Adrenal gland (tissue), 5 donors: Measurements from ENCODE around the gene FKTN.

Experiments used
- POLR2A ChIP-seq, 2 donors: fragments of 450-650 bp; IDR thresholded peaks; one replicate each; pipeline ENCODE4 v1.6.1; 2017; ENCODE audit warnings: antibody characterized with exemption in 2 of 2, mild to moderate bottlenecking in 2 of 2, moderate library complexity in 1 of 2
- TF ChIP-seq, protein P1 (sequence below), 6 experiments: fragments of 450-650 bp in 4 of 6; fragments of 200-600 bp in 2 of 6; sonication (generic) in 1 of 6; IDR thresholded peaks; 1 replicate in 5 of 6; 2 replicates in 1 of 6; pipeline versions ENCODE4 v1.5.1 to v1.8.0; 2016 to 2021; ENCODE audit warnings: antibody characterized with exemption in 6 of 6, mild to moderate bottlenecking in 2 of 6, moderate library complexity in 1 of 6
- donor health status: DM: no; HTN: no; CAD: no.

DNA sequence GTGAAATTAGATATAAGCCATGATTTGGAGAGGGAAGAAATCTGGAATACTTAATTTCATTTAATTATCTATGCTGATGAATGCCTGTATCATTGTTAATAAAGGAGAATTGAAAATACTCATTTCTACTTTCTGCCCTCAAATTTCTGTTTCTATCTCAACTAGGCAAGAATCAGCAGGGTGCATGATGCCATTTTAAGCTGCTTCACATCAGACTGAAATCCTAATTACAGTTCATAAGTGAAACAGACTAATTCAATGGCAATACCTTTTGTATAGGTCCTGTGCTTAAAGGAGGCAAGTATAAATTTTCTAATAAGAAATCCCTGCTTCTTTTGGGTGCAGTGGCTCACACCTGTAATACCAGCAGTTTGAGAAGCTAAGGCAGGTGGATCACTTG, 82.0 kb downstream of the FKTN start:
- TF ChIP-seq, protein P1, sequence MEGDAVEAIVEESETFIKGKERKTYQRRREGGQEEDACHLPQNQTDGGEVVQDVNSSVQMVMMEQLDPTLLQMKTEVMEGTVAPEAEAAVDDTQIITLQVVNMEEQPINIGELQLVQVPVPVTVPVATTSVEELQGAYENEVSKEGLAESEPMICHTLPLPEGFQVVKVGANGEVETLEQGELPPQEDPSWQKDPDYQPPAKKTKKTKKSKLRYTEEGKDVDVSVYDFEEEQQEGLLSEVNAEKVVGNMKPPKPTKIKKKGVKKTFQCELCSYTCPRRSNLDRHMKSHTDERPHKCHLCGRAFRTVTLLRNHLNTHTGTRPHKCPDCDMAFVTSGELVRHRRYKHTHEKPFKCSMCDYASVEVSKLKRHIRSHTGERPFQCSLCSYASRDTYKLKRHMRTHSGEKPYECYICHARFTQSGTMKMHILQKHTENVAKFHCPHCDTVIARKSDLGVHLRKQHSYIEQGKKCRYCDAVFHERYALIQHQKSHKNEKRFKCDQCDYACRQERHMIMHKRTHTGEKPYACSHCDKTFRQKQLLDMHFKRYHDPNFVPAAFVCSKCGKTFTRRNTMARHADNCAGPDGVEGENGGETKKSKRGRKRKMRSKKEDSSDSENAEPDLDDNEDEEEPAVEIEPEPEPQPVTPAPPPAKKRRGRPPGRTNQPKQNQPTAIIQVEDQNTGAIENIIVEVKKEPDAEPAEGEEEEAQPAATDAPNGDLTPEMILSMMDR (IDR thresholded peaks at IDR 0.05) = no peak
- no peak for TF ChIP-seq POLR2A (IDR thresholded peaks at IDR 0.05)
